Middle frontal gyrus (tissue), 1 donor: Measurements from ENCODE around the gene INHBB.

Experiments used
- DNase-seq: peaks from one replicate; pipeline ENCODE4 v3.0.0-alpha.2; 2015; ENCODE audit warnings: low spot score; ENCODE audit errors: extremely low spot score

INHBB gene

GRCh38 chr2:120396013-120396860 is 50.3 kb downstream of the INHBB start:
- no peak for DNase-seq

- DNase-seq: no peak
Measured at GRCh38 chr2:120396861-120397811, 51.2 kb downstream of the INHBB start.

GRCh38 chr2:120398051-120398995 is 52.4 kb downstream of the INHBB start:
- DNase-seq: no peak

- DNase-seq: no peak
Measured at GRCh38 chr2:120398996-120399888, 53.3 kb downstream of the INHBB start.

- no peak for DNase-seq
Measured at GRCh38 chr2:120399889-120400240, 53.9 kb downstream of the INHBB start.

GRCh38 chr2:120400551-120400950 is 54.6 kb downstream of the INHBB start:
- DNase-seq: no peak
